ENCODE results near the gene CITED4.
A peak's percentile ranks its signal among the peaks of the same experiment; 100 is the strongest.

DNA sequence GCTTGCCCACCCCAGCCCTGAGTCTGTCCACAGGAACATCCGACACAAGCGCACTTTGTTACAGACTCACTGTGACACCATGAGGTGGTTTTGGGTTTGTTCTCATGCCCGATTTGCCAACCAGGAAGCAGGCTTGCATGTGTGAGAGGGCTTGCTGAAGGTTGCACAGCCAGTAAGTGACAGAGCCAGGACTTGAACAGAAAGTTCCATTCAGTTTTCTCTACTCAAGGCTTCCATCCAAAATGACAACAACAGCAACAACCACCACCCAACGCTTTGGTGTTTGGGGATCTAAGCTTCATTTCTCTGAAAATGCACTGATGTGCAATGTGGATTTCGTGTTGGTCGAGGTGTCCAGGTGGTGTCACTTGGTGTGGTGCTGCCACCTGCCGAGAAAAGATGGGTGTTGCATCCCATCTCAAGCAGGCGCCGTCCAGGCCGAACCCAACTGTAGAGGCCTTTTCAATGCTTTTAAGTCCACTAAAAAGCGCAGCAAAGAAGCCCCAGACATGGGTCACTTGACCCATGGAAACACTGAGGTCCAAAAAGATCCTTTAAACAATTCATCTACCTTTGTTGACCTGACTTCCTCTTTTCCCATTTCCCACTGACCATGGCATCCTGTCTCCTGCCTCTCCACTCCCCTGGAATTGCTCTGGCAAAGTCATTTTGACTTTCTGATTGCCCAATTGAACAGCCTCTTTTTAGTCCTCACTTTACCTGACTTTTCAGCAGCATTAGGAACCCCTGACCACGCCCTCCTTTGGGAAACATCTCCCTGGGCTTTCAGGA lies 12.2 kb downstream of the CITED4 start:
- TF ChIP-seq, protein P1, sequence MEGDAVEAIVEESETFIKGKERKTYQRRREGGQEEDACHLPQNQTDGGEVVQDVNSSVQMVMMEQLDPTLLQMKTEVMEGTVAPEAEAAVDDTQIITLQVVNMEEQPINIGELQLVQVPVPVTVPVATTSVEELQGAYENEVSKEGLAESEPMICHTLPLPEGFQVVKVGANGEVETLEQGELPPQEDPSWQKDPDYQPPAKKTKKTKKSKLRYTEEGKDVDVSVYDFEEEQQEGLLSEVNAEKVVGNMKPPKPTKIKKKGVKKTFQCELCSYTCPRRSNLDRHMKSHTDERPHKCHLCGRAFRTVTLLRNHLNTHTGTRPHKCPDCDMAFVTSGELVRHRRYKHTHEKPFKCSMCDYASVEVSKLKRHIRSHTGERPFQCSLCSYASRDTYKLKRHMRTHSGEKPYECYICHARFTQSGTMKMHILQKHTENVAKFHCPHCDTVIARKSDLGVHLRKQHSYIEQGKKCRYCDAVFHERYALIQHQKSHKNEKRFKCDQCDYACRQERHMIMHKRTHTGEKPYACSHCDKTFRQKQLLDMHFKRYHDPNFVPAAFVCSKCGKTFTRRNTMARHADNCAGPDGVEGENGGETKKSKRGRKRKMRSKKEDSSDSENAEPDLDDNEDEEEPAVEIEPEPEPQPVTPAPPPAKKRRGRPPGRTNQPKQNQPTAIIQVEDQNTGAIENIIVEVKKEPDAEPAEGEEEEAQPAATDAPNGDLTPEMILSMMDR (IDR thresholded peaks at IDR 0.05; ENCODE audit: low read length): peak; percentile 92
- no peak for TF ChIP-seq EZH2 (IDR thresholded peaks at IDR 0.05; ENCODE audit: borderline replicate concordance, low read length)
